AG09319 (cell line): ENCODE data around the gene TRIM39.

Experiments used
- DNase-seq: peaks from one replicate; pipeline ENCODE4 v3.0.0-alpha.2; 2010; ENCODE audit warnings: low read depth; ENCODE audit errors: extremely low read depth
- CTCF ChIP-seq: IDR thresholded peaks from 2 replicates; pipeline ENCODE4 v1.5.1; 2011; ENCODE audit warnings: low read depth, mild to moderate bottlenecking, inconsistent platforms, low read length, moderate library complexity

TRIM39 gene

DNA sequence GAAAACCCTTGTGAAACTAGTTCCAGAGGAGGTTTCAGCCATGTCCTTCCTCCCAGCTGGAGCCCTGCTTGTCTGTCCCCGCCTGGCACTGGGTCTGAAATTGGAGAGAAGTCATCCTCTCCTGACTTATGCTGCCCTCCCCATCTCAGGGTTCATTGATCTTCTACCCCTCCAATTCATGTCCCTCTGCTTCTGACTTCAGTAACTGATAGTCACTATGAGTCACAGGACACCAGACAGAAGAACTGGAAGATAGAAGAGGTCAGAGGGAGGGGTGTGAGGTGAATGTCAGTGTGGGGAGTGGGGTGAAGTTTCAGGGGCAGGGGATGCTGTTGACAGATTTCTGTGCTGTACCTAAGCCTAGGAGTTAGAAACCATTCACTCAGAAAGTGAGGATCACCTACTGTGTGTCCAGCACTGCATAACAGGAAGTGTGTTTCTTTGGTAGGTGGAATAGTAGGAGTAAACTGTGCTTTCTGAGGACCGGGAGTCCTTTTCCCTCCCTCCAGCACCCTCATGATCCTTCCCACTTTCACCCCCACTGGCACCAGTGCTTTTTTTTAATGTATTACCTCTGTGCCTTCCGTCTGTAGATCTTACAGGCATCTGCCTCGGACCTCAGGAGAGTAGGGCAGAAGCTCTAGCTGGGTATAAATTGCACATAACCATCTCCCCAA, 17.6 kb downstream of the TRIM39 start:
- no peak for TF ChIP-seq CTCF
- DNase-seq, result no peak

GRCh38 chr6:30344868-30345671, 18.3 kb downstream of the TRIM39 start, which contains the start of gene RPP21:
RPP21 (plus strand) TSS chr6:30345156; CDS start chr6:30345172, 16 bp downstream.
- no peak for DNase-seq
- TF ChIP-seq CTCF, result no peak

GRCh38 chr6:30345852-30346251, 19.1 kb downstream of the TRIM39 start:
- no peak for DNase-seq
- no peak for TF ChIP-seq CTCF

DNA sequence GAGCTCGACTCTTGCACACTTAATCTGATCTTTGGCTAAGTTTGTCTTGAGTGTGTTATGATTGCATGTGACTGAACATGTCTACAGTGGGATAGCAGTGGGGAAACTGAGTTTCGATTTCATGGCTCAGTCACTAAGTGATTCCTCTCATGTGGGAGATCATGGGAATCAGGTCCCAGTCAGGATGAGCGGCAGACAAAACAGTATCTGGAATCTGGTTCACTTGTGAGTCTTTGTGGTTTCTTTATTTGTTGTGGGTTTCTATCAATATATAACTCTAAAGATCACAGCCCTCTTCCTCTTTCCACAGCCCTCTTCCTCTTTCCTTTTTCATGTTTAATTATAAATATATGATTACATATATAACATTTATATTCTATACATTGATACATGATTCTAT, 22.2 kb downstream of the TRIM39 start:
- DNase-seq, result no peak
- TF ChIP-seq CTCF, result no peak

DNA sequence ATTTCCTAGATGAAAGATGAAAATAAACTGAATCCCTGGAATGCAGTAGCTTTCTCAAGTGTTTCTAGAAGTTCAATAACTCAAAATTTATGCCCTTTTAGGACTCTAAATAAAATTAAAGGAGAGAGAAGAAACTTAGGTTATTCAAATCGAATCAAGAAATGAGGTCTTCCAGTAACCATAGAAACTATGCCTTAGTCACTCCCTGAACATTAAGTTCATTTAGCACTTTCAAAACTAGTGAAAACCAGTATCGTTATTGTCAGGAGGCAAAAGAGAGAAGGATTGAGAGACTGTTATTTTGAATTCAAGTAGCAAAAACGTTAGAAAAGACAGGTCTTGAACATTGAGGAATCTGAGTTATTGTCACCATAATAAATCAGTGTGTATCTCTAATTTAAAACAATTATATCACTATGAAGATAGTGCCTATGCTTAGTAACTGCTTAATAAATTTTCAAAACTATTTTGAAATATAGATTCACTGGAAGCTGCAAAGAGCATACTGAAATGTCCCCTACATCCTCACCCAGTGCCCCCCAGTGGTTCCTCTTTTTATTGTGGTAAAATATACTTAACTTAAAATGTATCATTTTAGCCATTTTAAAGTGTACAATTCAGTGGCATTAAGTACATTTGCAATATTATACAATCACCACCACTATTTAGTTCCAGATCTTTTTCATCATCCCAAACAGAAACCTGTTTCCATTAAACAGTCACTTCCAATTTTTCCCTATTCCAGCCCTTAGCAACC, 22.9 kb downstream of the TRIM39 start:
- DNase-seq, result no peak
- TF ChIP-seq CTCF, result no peak

GRCh38 chr6:30350524-30350923, 23.8 kb downstream of the TRIM39 start:
- no peak for TF ChIP-seq CTCF
- DNase-seq, result no peak
